T-cell (primary cell): Measurements from ENCODE around the gene KDM5B. TPM values are rescaled to one million over a fixed set of nuclear protein-coding genes. Genes with fewer than 3 reads are reported as not detected.
"Not testable (repeated sequence)": the region's sequence is repeated elsewhere in the genome, so short reads cannot be mapped to it uniquely, and the experiment has no call there.

Experiments
- ATAC-seq, 4 experiments: fragments of 200-7000 bp in 3 of 4; fragments of 150-1000 bp in 1 of 4; cut with Tn5 transposase; replicated peaks in 1 of 4; 1 replicate in 3 of 4; 2 replicates in 1 of 4; pipeline ENCODE4 v1.10.0; 2021; ENCODE audit warnings: moderate library complexity in 3 of 4, mild to moderate bottlenecking in 2 of 4, moderate number of reproducible peaks in 1 of 4
- CTCF ChIA-PET, 2 donors: fragments of 300-600 bp; sonication (Branson Sonifier 250); formaldehyde crosslinking; loops; one replicate each; lab custom pipeline; 2022; ENCODE audit warnings: antibody characterized with exemption in 2 of 2; lab: Charles Lee
- POLR2A ChIA-PET, 2 donors: fragments of 300-600 bp; sonication (Branson Sonifier 250); formaldehyde crosslinking; loops; one replicate each; lab custom pipeline; 2022; ENCODE audit warnings: antibody characterized with exemption in 2 of 2; lab: Charles Lee
- DNase-seq, 35 experiments: peaks; one replicate each; pipeline versions ENCODE4 v3.0.0 to v3.0.0-alpha.2; 2013 to 2023
- H3K27ac ChIP-seq: one replicate; pipeline ENCODE4 v1.5.1; 2013; ENCODE audit warnings: low read length
- H3K27me3 ChIP-seq, 2 experiments: replicated peaks in 1 of 2; 1 replicate in 1 of 2; 2 replicates in 1 of 2; pipeline versions ENCODE4 v1.6.1 to v1.7.0; 2013; ENCODE audit warnings: low read length in 1 of 2, mixed read lengths in 1 of 2; ENCODE audit not compliant: control insufficient read depth in 2 of 2, insufficient read depth in 2 of 2; ENCODE audit errors: extremely low read depth in 1 of 2
- H3K36me3 ChIP-seq, 2 donors: 1 replicate in 1 of 2; 2 replicates in 1 of 2; pipeline versions ENCODE4 v1.6.1 to v1.7.0; 2013; ENCODE audit warnings: low read length in 1 of 2; ENCODE audit not compliant: control insufficient read depth in 2 of 2, insufficient read depth in 1 of 2; ENCODE audit errors: extremely low read depth in 1 of 2
- H3K4me1 ChIP-seq, 2 experiments: 1 replicate in 1 of 2; 2 replicates in 1 of 2; pipeline versions ENCODE4 v1.6.1 to v1.7.0; 2013; ENCODE audit warnings: low read length in 2 of 2, mixed read lengths in 1 of 2; ENCODE audit not compliant: insufficient read depth in 2 of 2, control insufficient read depth in 1 of 2; ENCODE audit errors: extremely low read depth in 1 of 2
- H3K4me3 ChIP-seq, 2 donors: 1 replicate in 1 of 2; 2 replicates in 1 of 2; pipeline versions ENCODE4 v1.5.1 to v1.7.0; 2013; ENCODE audit warnings: mild to moderate bottlenecking in 2 of 2, low read length in 1 of 2, moderate library complexity in 1 of 2; ENCODE audit not compliant: control insufficient read depth in 1 of 2; ENCODE audit errors: extremely low read depth in 1 of 2
- H3K9me3 ChIP-seq: 2 replicates; pipeline ENCODE4 v1.7.0; 2013
- H3K27ac Mint-ChIP-seq, 2 donors: one replicate each; pipeline ENCODE4 v1.8.0; 2020 to 2021; ENCODE audit warnings: mild to moderate bottlenecking in 2 of 2, mixed read lengths in 2 of 2
- H3K27me3 Mint-ChIP-seq, 2 donors: one replicate each; pipeline ENCODE4 v1.8.0; 2021 to 2022; ENCODE audit warnings: mixed read lengths in 2 of 2
- H3K36me3 Mint-ChIP-seq: one replicate; pipeline ENCODE4 v1.8.0; 2021; ENCODE audit warnings: mixed read lengths
- H3K4me1 Mint-ChIP-seq, 3 donors: one replicate each; pipeline ENCODE4 v1.8.0; 2020 to 2022; ENCODE audit warnings: mixed read lengths in 3 of 3, mild to moderate bottlenecking in 1 of 3
- H3K4me3 Mint-ChIP-seq, 3 donors: one replicate each; pipeline ENCODE4 v1.8.0; 2020 to 2022; ENCODE audit warnings: mild to moderate bottlenecking in 3 of 3, mixed read lengths in 3 of 3, moderate library complexity in 3 of 3
- H3K9me3 Mint-ChIP-seq, 3 donors: one replicate each; pipeline ENCODE4 v1.8.0; 2020 to 2022; ENCODE audit warnings: mixed read lengths in 3 of 3
- WGBS: methylation state at CpG from one replicate; pipeline ENCODE4 v1.1.5; 2013; ENCODE audit warnings: missing lambda C conversion rate; ENCODE audit not compliant: insufficient coverage; 5-methylcytosine and 5-hydroxymethylcytosine counted together
- total RNA-seq, 35 experiments: library from RNA in 6 of 35; stranded (reverse) in 6 of 35; fragments of 120-200 nt in 1 of 35; gene quantifications; one replicate each; pipeline versions ENCODE4 v1.2.1 to v1.2.4 and lab custom pipeline; 2013 to 2026

KDM5B gene
- total RNA-seq, 5 donors from 2014 or later (not counting 1 experiment from before 2014, with no cell fraction given), result 46.3 to 71.7 (median 56.5) TPM

GRCh38 chr1:202725526-202725925 lies 82.7 kb downstream of the KDM5B start:
- no peak for DNase-seq
- H3K9me3 ChIP-seq, result no peaks in the 10 kb centered on the region
- POLR2A ChIA-PET, result interaction anchor here in 1 of 2 donors (0.5 kb wide), 1 partner anchor 283 kb away, joined by 5 read pairs; no protein-coding TSS in a partner anchor
- no peaks in the 10 kb centered on the region for H3K27me3 Mint-ChIP-seq
- H3K4me3 Mint-ChIP-seq, result no peak overlapping the region
- H3K27ac ChIP-seq, result no peak overlapping the region
- H3K4me1 ChIP-seq, result no peaks in the 10 kb centered on the region
- peaks cover 3 to 32% of the 10 kb centered on the region in 2 donors for H3K36me3 ChIP-seq
- no peaks in the 10 kb centered on the region for H3K4me1 Mint-ChIP-seq
- no peak for ATAC-seq
- peaks cover 37% of the 10 kb centered on the region for H3K36me3 Mint-ChIP-seq
- H3K9me3 Mint-ChIP-seq, result no peaks in the 10 kb centered on the region
- H3K4me3 ChIP-seq, result no peak overlapping the region
- 92% methylated on average over 1 of the region's 3 CpGs for WGBS
- H3K27ac Mint-ChIP-seq, result no peak overlapping the region
- H3K27me3 ChIP-seq, result no peaks in the 10 kb centered on the region
- CTCF ChIA-PET, result interaction anchor here (0.6 to 1.1 kb wide), 3 partner anchors 9 to 537 kb away, joined by 3 to 8 read pairs (median 3); no protein-coding TSS in a partner anchor

DNA sequence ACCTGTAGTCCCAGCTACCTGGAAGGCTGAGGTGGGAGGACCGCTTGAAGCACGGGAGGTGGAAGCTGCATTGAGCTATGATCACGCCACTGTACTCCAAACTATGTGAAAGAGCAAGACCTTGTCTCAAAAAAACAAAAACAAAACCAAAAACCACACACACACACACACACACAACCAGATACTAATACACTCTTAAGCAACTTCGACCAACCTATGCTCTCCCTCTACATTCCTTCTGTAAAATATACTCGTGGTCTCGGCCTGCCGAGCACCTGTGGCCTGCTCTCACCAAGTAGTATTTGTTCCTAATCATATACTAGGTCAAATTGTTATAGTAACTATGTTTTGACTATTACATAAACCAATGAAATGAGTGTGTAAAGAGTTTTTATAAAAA lies 84.5 kb downstream of the KDM5B start:
- DNase-seq (no peak), ATAC-seq (no peak)
- Histone ChIP-seq H3K4me1 (peaks cover 0 to 5% of the 10 kb centered on the region in 2 experiments), H3K9me3 (no peaks in the 10 kb centered on the region), H3K4me3 (no peak overlapping the region), H3K27ac (no peak overlapping the region), H3K36me3 (peaks cover 0 to 13% of the 10 kb centered on the region in 2 donors), H3K27me3 (no peaks in the 10 kb centered on the region)
- Mint-ChIP-seq H3K4me1 (peaks cover 0 to 2% (median 2%) of the 10 kb centered on the region in 3 donors), H3K4me3 (no peak overlapping the region), H3K27me3 (no peaks in the 10 kb centered on the region), H3K27ac (no peak overlapping the region), H3K9me3 (no peaks in the 10 kb centered on the region), H3K36me3 (peaks cover 19% of the 10 kb centered on the region)
- POLR2A ChIA-PET, result no interaction called here
- CTCF ChIA-PET, result interaction anchor here in 1 of 2 donors (0.9 kb wide), 1 partner anchor 382 kb away, joined by 3 read pairs; the partner anchor contains the start of gene UBE2T
- 94% methylated on average over 3 of the region's 7 CpGs for WGBS

GRCh38 chr1:202723046-202723445 lies 85.2 kb downstream of the KDM5B start:
- H3K27ac ChIP-seq, H3K27ac Mint-ChIP-seq, H3K27me3 Mint-ChIP-seq, H3K9me3 ChIP-seq, POLR2A ChIA-PET, H3K9me3 Mint-ChIP-seq, DNase-seq, H3K36me3 ChIP-seq, H3K4me3 ChIP-seq, H3K4me1 ChIP-seq, H3K27me3 ChIP-seq, ATAC-seq, H3K4me3 Mint-ChIP-seq, H3K4me1 Mint-ChIP-seq: not testable (repeated sequence)
- WGBS, result 85% methylated on average over 6 of the region's 6 CpGs
- CTCF ChIA-PET, result interaction anchor here in 1 of 2 donors (0.9 kb wide), 1 partner anchor 381 kb away, joined by 3 read pairs; the partner anchor contains the start of gene UBE2T
- H3K36me3 Mint-ChIP-seq, result peaks cover 12% of the 10 kb centered on the region

DNA sequence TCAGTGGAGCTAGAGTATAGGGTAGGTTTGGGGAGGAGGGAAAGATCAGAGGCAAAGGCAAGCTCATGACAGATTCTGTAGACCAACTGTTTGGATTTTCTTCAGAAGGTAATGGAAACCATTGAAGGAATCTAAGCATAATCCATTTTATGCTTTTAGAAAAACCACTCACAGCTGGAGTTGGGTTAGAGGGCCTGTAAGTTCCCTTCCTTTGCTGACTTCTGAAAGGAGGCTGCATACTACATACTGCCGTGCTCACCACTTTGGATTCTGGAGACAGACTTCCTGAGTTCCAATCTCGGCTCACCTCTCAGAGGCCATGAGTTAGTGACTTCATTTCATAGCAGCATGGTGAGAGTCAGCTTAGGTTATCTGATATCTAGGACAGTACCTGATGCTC lies 91.6 kb downstream of the KDM5B start:
- Histone ChIP-seq H3K9me3 (no peaks in the 10 kb centered on the region), H3K27ac (no peak overlapping the region), H3K36me3 (no peaks in the 10 kb centered on the region), H3K27me3 (peaks cover 4 to 17% of the 10 kb centered on the region in 2 experiments), H3K4me1 (peaks cover 0 to 5% of the 10 kb centered on the region in 2 experiments), H3K4me3 (no peak overlapping the region)
- DNase-seq, result no peak
- WGBS, result no CpG with 5 or more reads among the region's 2 CpGs
- peaks cover 0 to 2% (median 2%) of the 10 kb centered on the region in 3 donors for H3K4me1 Mint-ChIP-seq
- H3K27me3 Mint-ChIP-seq, result peaks cover 17 to 19% of the 10 kb centered on the region in 2 donors
- ChIA-PET POLR2A (no interaction called here), CTCF (interaction anchor here (0.6 to 1.0 kb wide), 5 partner anchors 9 to 526 kb away, joined by 3 to 4 read pairs (median 3); no protein-coding TSS in a partner anchor)
- no peak overlapping the region for H3K4me3 Mint-ChIP-seq
- no peak for ATAC-seq
- no peaks in the 10 kb centered on the region for H3K9me3 Mint-ChIP-seq
- H3K27ac Mint-ChIP-seq, result no peak overlapping the region
- H3K36me3 Mint-ChIP-seq, result no peaks in the 10 kb centered on the region

GRCh38 chr1:202714202-202714601 lies 94.0 kb downstream of the KDM5B start:
- peaks cover 30 to 35% of the 10 kb centered on the region in 2 donors for H3K27me3 Mint-ChIP-seq
- not testable (repeated sequence) for H3K36me3 Mint-ChIP-seq, H3K9me3 Mint-ChIP-seq, ATAC-seq, H3K27ac ChIP-seq, H3K36me3 ChIP-seq, DNase-seq, H3K4me3 ChIP-seq, H3K4me3 Mint-ChIP-seq, H3K27ac Mint-ChIP-seq, H3K4me1 Mint-ChIP-seq, H3K9me3 ChIP-seq
- no CpG with 5 or more reads among the region's 1 CpG for WGBS
- ChIA-PET POLR2A (interaction anchor here in 1 of 2 donors (0.6 kb wide), 1 partner anchor 15 kb away, joined by 6 read pairs; no protein-coding TSS in a partner anchor), CTCF (interaction anchor here (0.6 to 0.8 kb wide), 2 partner anchors 254 to 296 kb away, joined by 3 read pairs; no protein-coding TSS in a partner anchor)
- H3K4me1 ChIP-seq, result peaks cover 0 to 12% of the 10 kb centered on the region in 2 experiments
- H3K27me3 ChIP-seq, result peaks cover 7 to 40% of the 10 kb centered on the region in 2 experiments

DNA sequence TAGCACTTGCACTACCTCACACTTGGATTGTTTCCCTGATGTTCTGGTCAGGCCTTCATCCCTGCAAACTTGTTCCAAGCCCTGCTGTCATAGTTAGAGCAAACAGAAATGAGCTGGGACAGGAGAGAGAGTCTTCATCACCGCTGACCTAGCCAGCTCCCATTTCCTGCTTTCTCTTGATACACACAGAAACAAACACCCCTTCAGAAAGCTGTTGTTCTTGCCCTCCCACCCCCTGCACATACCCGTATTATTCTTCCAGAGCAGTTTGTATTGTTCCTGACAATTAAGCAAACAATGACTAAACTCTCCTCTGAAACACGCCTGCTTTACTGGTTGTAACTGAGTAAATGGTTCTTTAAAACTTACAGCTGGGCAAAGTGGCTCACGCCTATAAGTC lies 95.1 kb downstream of the KDM5B start:
- CTCF ChIA-PET, result interaction anchor here in 1 of 2 donors (1.1 kb wide), 1 partner anchor 249 kb away, joined by 3 read pairs; no protein-coding TSS in a partner anchor
- no peaks in the 10 kb centered on the region for H3K9me3 ChIP-seq
- ATAC-seq, result no peak
- no peaks in the 10 kb centered on the region for H3K36me3 Mint-ChIP-seq
- POLR2A ChIA-PET, result no interaction called here
- H3K27ac ChIP-seq, result no peak overlapping the region
- no peak for DNase-seq
- H3K4me3 Mint-ChIP-seq, result no peak overlapping the region
- no peak overlapping the region for H3K4me3 ChIP-seq
- peaks cover 4 to 8% (median 5%) of the 10 kb centered on the region in 3 donors for H3K4me1 Mint-ChIP-seq
- H3K27me3 Mint-ChIP-seq, result peaks cover 36 to 43% of the 10 kb centered on the region in 2 donors
- no peaks in the 10 kb centered on the region for H3K9me3 Mint-ChIP-seq
- no CpG with 5 or more reads among the region's 4 CpGs for WGBS
- peaks cover 0 to 12% of the 10 kb centered on the region in 2 experiments for H3K4me1 ChIP-seq
- H3K27me3 ChIP-seq, result peaks cover 7 to 49% of the 10 kb centered on the region in 2 experiments
- H3K36me3 ChIP-seq, result no peaks in the 10 kb centered on the region
- H3K27ac Mint-ChIP-seq, result no peak overlapping the region
